Esophagus muscularis mucosa (tissue), 4 donors: ENCODE measurements around the gene INPP5A. TPM values are rescaled to one million over a fixed set of nuclear protein-coding genes. Genes with fewer than 3 reads are reported as not detected.

ENCODE experiments used
- DNase-seq: peaks from one replicate; pipeline ENCODE4 v3.0.0-alpha.2; 2017; ENCODE audit errors: extremely low spot score
- H3K27ac ChIP-seq, 4 donors: fragments of 200-600 bp; sonication (generic); replicated peaks in 1 of 4; 1 replicate in 3 of 4; 2 replicates in 1 of 4; pipeline ENCODE4 v1.5.1; 2016 to 2019; ENCODE audit warnings: mild to moderate bottlenecking in 1 of 4
- H3K27me3 ChIP-seq, 4 donors: fragments of 200-600 bp; sonication (generic); one replicate each; pipeline versions ENCODE4 v1.5.1 to v1.6.0; 2016 to 2019
- H3K36me3 ChIP-seq, 4 donors: fragments of 200-600 bp; sonication (generic); one replicate each; pipeline ENCODE4 v1.5.1; 2016 to 2019
- H3K4me1 ChIP-seq, 4 donors: fragments of 200-600 bp; sonication (generic); one replicate each; pipeline ENCODE4 v1.5.1; 2016 to 2019
- H3K4me3 ChIP-seq, 4 donors: fragments of 200-600 bp; sonication (generic); 1 replicate in 2 of 4; 2 replicates in 2 of 4; pipeline ENCODE4 v1.5.1; 2016 to 2019; ENCODE audit warnings: mild to moderate bottlenecking in 4 of 4, moderate library complexity in 1 of 4
- H3K9me3 ChIP-seq, 4 donors: fragments of 200-600 bp; sonication (generic); 1 replicate in 3 of 4; 2 replicates in 1 of 4; pipeline ENCODE4 v1.5.1; 2016 to 2019
- EP300 ChIP-seq: sonication (generic); formaldehyde crosslinking; IDR thresholded peaks from one replicate; pipeline ENCODE4 v1.6.1; 2017; ENCODE audit warnings: antibody characterized with exemption
- POLR2A ChIP-seq: fragments of 450-650 bp; IDR thresholded peaks from one replicate; pipeline ENCODE4 v1.6.1; 2017; ENCODE audit warnings: antibody characterized with exemption, moderate library complexity, mild to moderate bottlenecking, low read depth
- POLR2AphosphoS5 ChIP-seq, 2 donors: sonication (generic); formaldehyde crosslinking; IDR thresholded peaks; one replicate each; pipeline ENCODE4 v1.6.1; 2017; ENCODE audit warnings: antibody characterized with exemption in 2 of 2
- WGBS: methylation state at CpG from one replicate; pipeline ENCODE4 v1.1.5; 2018; 5-methylcytosine and 5-hydroxymethylcytosine counted together
- intact Hi-C: fragments of 100-400 bp; cut with DNase I; formaldehyde crosslinking; loops from one replicate; pipeline ENCODE4 v1.15.1; 2023
- total RNA-seq, 4 donors: library from RNA; depleted of rRNA; stranded (reverse); fragments of >200 nt; gene quantifications; one replicate each; pipeline versions ENCODE4 v1.1.0 to v1.2.1, GENCODE V29; 2016
- TF ChIP-seq, protein P1 (sequence below), 3 experiments: fragments of 200-600 bp in 2 of 3; fragments of 450-650 bp in 1 of 3; sonication (generic) in 2 of 3; IDR thresholded peaks; one replicate each; pipeline ENCODE4 v1.5.1; 2017 to 2019; ENCODE audit warnings: antibody characterized with exemption in 3 of 3, mild to moderate bottlenecking in 2 of 3, moderate library complexity in 1 of 3

Gene INPP5A
- total RNA-seq, 4 donors from 2014 or later: 234 to 301 (median 245) TPM

DNA sequence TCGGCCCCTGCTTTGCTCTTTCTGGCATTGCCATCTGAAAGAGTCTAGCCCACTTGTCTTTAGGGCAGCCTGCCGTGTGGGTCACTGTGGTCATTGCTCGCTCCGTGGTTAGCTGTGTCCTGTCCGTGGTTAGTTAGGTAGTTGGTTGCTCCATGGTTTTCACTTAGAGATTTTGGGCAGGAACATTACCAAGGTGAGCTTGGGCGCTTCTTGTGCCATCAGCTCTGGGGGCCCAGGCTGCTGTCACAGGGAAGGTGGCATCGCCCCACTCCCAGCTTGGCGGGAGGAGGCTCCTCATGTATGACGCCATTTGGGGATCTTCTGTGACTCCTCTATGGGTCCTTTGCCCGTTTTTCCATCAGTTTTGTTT, 53.1 kb downstream of the INPP5A start:
- TF ChIP-seq, protein P1, sequence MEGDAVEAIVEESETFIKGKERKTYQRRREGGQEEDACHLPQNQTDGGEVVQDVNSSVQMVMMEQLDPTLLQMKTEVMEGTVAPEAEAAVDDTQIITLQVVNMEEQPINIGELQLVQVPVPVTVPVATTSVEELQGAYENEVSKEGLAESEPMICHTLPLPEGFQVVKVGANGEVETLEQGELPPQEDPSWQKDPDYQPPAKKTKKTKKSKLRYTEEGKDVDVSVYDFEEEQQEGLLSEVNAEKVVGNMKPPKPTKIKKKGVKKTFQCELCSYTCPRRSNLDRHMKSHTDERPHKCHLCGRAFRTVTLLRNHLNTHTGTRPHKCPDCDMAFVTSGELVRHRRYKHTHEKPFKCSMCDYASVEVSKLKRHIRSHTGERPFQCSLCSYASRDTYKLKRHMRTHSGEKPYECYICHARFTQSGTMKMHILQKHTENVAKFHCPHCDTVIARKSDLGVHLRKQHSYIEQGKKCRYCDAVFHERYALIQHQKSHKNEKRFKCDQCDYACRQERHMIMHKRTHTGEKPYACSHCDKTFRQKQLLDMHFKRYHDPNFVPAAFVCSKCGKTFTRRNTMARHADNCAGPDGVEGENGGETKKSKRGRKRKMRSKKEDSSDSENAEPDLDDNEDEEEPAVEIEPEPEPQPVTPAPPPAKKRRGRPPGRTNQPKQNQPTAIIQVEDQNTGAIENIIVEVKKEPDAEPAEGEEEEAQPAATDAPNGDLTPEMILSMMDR (IDR thresholded peaks at IDR 0.05): no peak
- intact Hi-C loops: loop anchor here (5.0 kb wide), 1 partner anchor 42 kb away; no protein-coding TSS in a partner anchor
- Histone ChIP-seq H3K4me1 (peaks cover 97 to 100% (median 100%) of the 10 kb centered on the region in 4 donors), H3K27me3 (no peaks in the 10 kb centered on the region), H3K9me3 (no peaks in the 10 kb centered on the region), H3K4me3 (no peak overlapping the region), H3K27ac (peak overlapping the region; percentile 73 to 89 (median 86)), H3K36me3 (no peaks in the 10 kb centered on the region)
- WGBS: 77% methylated on average over 10 of the region's 10 CpGs
- DNase-seq: no peak

DNA sequence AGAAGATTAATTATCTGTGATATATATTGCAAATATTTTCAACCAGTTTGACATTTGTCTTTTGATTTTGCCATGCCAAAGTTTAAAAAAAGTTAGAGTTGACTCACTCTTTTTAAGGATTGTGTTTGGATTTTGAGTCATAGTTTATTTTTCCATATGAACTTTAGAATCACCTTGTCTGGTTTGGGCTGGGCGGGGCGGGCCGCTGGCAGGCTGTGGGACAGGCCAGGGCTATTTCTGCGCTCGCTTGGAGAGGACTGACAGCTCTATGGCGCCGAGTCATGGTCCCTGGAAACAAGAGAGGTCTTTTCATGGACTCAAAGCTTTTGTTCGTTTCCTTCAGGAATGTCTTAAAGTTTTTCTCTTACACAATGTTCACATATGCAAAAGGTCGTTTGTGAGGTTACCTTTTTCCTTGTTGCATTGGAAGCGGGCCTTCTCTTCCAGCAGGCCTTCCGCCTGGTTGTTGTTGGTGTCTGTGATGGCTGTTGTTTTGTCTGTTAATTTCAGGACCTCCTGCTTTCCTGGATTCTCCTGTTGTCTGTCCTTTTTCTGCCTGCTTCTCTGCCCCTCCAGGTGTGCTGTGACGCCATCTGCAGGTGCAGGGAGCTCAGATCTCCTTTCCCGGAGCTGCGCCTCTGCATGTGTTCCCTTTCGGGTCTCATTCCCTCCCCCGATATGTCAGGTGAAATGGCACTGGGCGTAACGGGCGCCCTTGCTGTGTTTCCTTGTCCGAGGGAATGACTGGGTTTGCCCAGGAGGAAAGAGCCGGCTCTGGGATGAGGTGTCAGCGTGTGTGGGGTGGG, 53.8 kb downstream of the INPP5A start:
- Histone ChIP-seq H3K36me3 (no peaks in the 10 kb centered on the region), H3K9me3 (no peaks in the 10 kb centered on the region), H3K27me3 (no peaks in the 10 kb centered on the region), H3K4me3 (peak overlapping the region in 3 of 4 donors; percentile 3 to 15 (median 7)), H3K27ac (peak overlapping the region; percentile 73 to 89 (median 86)), H3K4me1 (peaks cover 95 to 100% (median 100%) of the 10 kb centered on the region in 4 donors)
- TF ChIP-seq POLR2AphosphoS5 (IDR thresholded peaks at IDR 0.05) (peak; percentile 53 to 68), POLR2A (no peak), EP300 (no peak)
- TF ChIP-seq, protein P1 (IDR thresholded peaks at IDR 0.05): no peak
- intact Hi-C loops: loop anchor here (5.0 kb wide), 1 partner anchor 41 kb away; no protein-coding TSS in a partner anchor
- 53% methylated on average over 21 of the region's 22 CpGs for WGBS
- DNase-seq: no peak

DNA sequence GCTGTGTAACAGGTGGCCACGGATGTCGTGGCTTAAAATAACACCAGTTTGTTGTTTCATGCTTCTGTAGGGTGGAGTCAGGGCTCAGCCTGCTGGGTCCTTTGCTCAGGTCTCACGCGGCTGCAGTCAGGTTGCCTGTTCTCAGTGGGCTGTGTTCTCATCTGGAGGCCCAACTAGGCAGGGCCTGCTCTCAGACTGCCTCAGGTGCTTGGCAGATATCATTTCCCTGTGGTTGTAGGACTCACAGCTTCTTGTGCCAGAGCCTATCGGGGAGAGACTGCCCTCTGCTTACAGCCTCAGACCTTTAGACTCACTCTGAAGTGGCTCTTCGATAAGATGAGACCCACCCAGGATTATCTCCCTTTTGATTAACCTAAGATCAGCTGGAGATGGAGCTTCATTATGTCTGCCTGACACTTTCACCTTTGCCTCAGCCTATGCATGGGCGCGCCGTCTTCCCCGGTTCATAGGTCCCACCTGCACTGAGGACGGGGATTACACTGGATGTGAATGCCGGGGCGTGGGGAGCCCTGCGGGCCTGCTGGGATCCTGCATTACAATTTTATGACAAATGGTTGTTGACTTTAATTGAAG, 55.3 kb downstream of the INPP5A start:
- TF ChIP-seq, protein P1 (IDR thresholded peaks at IDR 0.05): no peak
- TF ChIP-seq POLR2A (no peak), POLR2AphosphoS5 (IDR thresholded peaks at IDR 0.05) (peak in 1 of 2 donors; percentile 3), EP300 (no peak)
- no peak for DNase-seq

DNA sequence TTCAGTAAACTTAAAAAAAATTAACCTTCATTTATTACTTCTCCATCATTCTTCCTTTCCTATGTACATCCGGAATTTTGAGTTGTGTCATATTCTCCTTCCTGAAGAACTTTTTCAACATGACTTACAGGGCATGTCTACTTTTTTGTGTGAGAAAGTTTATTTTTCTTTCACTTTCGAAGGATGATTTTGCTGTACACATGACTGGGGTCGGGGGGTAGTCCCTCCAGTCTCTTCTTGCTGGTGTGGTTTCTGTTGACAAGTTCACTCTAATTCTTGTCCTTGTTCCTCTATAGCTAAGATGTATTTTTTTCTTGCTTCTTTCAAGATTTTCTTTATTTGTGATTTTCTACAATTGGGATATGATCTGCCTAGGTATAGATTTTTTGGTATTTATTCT, 55.8 kb downstream of the INPP5A start:
- no peaks in the 10 kb centered on the region for H3K27me3 ChIP-seq
- H3K36me3 ChIP-seq: no peaks in the 10 kb centered on the region
- H3K4me3 ChIP-seq: no peak overlapping the region
- H3K4me1 ChIP-seq: peaks cover 83 to 100% (median 99%) of the 10 kb centered on the region in 4 donors
- TF ChIP-seq EP300 (no peak), POLR2AphosphoS5 (IDR thresholded peaks at IDR 0.05) (no peak), POLR2A (no peak)
- TF ChIP-seq, protein P1 (IDR thresholded peaks at IDR 0.05): no peak
- 37% methylated on average over 3 of the region's 3 CpGs for WGBS
- intact Hi-C loops: loop anchor here (5.0 kb wide), 1 partner anchor 39 kb away; no protein-coding TSS in a partner anchor
- H3K27ac ChIP-seq: peak overlapping the region; percentile 73 to 89 (median 86)
- H3K9me3 ChIP-seq: no peaks in the 10 kb centered on the region
- DNase-seq: no peak

More for the DNA sequence above, 55.3 kb downstream of the INPP5A start:
- 84% methylated on average over 14 of the region's 14 CpGs for WGBS
- H3K9me3 ChIP-seq: no peaks in the 10 kb centered on the region
- intact Hi-C loops: loop anchor here (5.0 kb wide), 1 partner anchor 39 kb away; no protein-coding TSS in a partner anchor
- no peaks in the 10 kb centered on the region for H3K36me3 ChIP-seq
- H3K27ac ChIP-seq: peak overlapping the region; percentile 73 to 89 (median 86)
- H3K4me3 ChIP-seq: no peak overlapping the region
- H3K4me1 ChIP-seq: peaks cover 88 to 100% (median 100%) of the 10 kb centered on the region in 4 donors
- H3K27me3 ChIP-seq: no peaks in the 10 kb centered on the region
